Measurements from ENCODE around the gene GOLGA8J.
"Not testable (repeated sequence)": the region's sequence is repeated elsewhere in the genome, so short reads cannot be mapped to it uniquely, and the experiment has no call there.

GOLGA8J gene

GRCh38 chr15:30043211-30043655 is 39.5 kb upstream of the GOLGA8J start:
- TF ChIP-seq CTCF (IDR thresholded peaks at IDR 0.05; ENCODE audit: low read depth, low read length): 0 out of 2 replicates have a peak, but pooled peaks have one; percentile 10
- no peak overlapping the region for H3K4me3 ChIP-seq (ENCODE audit: low read depth, low read length)

- no peak for TF ChIP-seq CTCF (IDR thresholded peaks at IDR 0.05; ENCODE audit: low read depth, low read length)
- H3K4me3 ChIP-seq (ENCODE audit: low read depth, low read length): no peak overlapping the region
Observed at GRCh38 chr15:30044377-30044776, 38.4 kb upstream of the GOLGA8J start.

- not testable (repeated sequence) for H3K4me3 ChIP-seq (ENCODE audit: low read depth, low read length)
Observed at GRCh38 chr15:30044826-30045225, 37.9 kb upstream of the GOLGA8J start.

- H3K4me3 ChIP-seq (ENCODE audit: low read depth, low read length): not testable (repeated sequence)
Observed at GRCh38 chr15:30045248-30046041, 37.3 kb upstream of the GOLGA8J start.

DNA sequence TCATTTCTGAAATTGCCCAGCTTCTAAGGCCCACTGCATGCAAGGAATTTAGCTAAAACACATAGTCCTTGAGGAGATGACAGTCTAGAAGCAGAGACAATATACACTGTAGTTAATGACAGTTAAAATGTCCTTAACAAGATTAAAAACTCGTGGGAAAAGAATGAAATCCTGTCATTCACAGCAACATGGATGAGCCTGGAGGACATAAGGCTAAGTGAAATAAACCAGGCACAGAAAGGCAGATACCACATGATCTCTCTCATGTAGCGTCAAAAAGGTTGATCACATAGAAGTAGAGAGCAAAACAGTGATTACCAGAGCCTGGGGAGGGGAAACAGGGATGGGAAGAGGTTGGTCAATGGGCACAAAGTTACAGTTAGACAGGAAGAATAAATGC is 36.3 kb upstream of the GOLGA8J start:
- TF ChIP-seq CTCF (IDR thresholded peaks at IDR 0.05; ENCODE audit: low read depth, low read length): no peak
- H3K4me3 ChIP-seq (ENCODE audit: low read depth, low read length): no peak overlapping the region

- no peak for TF ChIP-seq CTCF (IDR thresholded peaks at IDR 0.05; ENCODE audit: low read depth, low read length)
- H3K4me3 ChIP-seq (ENCODE audit: low read depth, low read length): no peak overlapping the region
Observed at GRCh38 chr15:30055604-30056003, 27.2 kb upstream of the GOLGA8J start.

GRCh38 chr15:30056166-30056565 is 26.6 kb upstream of the GOLGA8J start:
- no peak overlapping the region for H3K4me3 ChIP-seq (ENCODE audit: low read depth, low read length)
- no peak for TF ChIP-seq CTCF (IDR thresholded peaks at IDR 0.05; ENCODE audit: low read depth, low read length)

GRCh38 chr15:30059771-30060170 is 23.0 kb upstream of the GOLGA8J start:
- no peak for TF ChIP-seq CTCF (IDR thresholded peaks at IDR 0.05; ENCODE audit: low read depth, low read length)
- no peak overlapping the region for H3K4me3 ChIP-seq (ENCODE audit: low read depth, low read length)
